ELR (cell line): ENCODE measurements around the gene MYH6.

Source experiments
- DNase-seq: peaks from one replicate; pipeline ENCODE4 v3.0.0-alpha.2; 2015; ENCODE audit warnings: low read depth

The MYH6 gene

GRCh38 chr14:23355871-23356435 lies 52.1 kb downstream of the MYH6 start:
- DNase-seq = no peak

DNA sequence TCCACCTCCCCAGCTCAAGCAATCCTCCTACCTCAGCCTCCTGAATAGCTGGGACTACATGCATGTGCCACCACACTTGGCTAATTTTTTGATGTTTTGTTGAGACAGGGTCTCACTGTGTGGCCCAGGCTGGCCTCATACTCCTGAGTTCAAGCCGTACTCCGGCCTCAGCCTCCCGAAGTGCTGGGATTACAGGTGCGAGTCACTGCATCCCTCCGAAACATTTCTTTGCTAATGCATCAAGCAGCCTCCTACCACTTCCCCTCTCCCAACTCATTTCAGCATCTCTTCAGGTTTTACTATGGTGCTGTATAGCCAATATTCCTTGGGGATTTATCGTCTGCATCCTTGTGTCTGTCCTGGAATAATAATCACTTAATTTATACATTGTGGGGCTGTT lies 53.1 kb downstream of the MYH6 start:
- no peak for DNase-seq

- DNase-seq = no peak
Measured at GRCh38 chr14:23353433-23353780, 54.7 kb downstream of the MYH6 start.

- DNase-seq = peak; percentile 80
Measured at GRCh38 chr14:23352506-23353432, 55.3 kb downstream of the MYH6 start, which contains the start of gene SLC22A17. SLC22A17 (minus strand) TSS chr14:23352887.

- no peak for DNase-seq
Measured at GRCh38 chr14:23351681-23352505, 56.2 kb downstream of the MYH6 start.

DNA sequence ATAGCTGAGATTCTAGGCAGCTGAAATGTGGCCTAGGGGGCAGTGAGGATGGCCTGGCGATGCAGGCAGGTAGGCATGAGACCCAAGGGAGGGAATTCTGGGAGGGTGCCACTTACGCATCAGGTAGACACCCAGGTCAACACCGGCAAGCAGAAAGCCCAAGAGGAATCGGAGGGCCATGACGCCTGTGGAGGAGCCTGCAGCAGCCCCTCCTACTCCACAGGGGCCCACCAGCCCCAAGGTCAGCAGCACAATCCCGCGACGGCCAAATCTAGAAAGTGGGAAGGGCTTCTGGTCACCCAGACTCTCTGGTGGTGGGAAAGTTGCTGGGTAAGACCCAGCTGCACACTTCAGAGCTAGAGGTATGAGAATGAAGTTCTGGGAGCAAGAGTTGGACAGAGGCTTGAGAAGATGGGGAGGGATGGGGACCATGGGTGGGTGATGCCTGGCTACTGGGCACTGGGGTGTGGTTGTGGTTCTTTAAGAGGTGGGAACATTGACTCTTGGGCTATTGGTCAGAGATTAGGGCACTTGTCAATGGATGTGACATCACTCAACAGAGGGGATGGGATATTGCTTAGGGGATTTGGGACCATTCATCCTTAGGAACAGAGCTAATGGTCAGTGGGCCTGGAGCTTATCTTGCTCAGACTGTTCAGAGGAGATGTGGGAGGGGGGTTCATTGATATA lies 58.8 kb downstream of the MYH6 start:
- DNase-seq = no peak

DNA sequence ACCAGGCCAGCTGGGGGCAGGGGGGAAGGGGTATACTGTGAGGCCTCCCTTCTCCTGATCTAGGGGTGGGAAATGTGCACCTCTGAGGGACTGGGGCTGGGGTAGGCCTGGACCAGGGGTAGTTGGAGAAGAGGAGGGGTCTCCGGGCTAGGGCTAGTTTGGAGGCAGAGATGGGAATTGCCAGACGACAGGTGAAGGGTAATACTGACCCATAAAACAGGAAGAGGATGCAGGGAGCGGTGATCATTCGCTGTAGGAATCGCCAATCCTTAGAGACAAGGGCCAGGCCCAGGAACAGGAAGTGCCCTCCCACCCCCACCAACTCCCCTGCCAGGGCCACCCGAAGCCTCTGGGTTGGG lies 59.8 kb downstream of the MYH6 start:
- no peak for DNase-seq

DNA sequence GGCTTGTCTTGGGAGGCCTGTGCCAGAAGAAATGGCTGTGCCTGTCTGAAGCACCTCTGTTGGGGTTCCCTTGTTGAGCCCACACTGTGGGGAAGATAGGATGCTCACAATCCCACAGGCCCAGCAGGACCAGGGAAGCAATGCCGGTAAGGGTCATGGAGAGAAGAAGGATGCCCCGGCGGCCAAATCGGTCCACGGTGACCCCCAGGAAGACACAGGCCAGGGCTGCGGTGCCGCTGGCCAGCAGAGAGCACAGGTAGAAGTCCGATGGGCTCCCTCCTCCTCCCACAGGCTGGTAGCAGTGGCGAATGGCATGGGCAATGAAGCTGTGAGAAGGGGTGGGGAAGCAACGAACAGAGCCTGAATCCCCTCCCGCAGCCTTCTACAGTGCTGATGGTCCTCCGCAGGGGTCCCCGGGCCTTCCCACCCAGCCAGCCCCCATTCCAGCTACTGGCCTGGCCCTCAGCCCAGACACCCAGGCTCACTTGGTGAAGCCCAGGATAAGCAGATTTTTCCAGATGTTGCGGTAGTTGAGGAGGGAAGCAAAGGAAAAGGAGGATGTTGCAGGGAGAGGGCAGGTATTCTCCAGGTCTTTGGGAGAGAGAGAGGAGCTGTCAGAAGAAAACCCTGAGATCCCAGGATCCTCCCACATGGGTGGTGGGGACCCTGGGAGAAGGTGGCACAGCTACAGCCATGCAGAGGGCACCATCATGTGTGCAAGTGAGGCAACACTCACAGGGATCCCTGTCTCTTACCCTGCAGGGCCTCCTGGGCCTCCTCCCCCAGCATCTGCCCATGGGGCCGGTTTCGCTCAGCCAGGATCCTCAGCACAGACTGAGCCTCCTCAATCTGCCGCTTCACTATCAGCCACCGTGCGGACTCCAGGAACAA lies 60.4 kb downstream of the MYH6 start:
- no peak for DNase-seq

DNA sequence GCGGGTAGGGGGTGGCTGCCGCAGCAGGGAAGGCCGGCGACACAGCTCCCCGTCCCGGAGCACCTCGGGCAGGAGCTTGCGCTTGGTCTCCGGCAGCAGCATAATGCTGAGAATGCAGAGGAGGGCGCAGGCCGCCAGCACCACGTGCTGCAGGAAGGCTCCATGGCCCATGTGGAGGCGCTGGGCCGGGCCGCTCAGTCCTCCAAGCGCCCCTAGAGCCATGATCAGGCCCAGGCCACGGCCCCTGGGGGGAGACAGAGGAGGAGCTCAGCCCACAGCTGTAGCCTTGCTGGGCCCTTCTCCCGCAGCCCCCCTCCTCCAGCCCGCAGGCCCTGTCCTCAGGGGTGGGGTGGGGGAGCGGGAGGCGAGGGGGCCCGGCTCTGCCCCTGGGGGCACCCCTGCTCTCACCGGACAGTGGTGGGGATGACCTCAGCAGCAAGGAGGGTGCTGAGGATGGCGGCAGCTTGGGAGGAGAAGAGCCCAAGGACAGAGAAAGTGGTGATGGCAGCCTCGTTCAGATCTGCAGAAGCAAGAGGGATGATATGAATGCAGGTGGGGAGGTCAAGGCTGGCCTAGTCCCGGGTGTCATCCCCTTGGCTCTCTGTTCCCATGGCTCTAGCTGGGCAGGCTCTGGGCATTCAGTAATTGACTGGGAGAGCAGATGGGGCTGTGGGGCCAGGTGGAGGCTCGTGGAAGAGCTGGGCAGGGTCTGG lies 61.2 kb downstream of the MYH6 start:
- DNase-seq = no peak

- DNase-seq = no peak
Measured at GRCh38 chr14:23345987-23346692, 61.9 kb downstream of the MYH6 start.

- no peak for DNase-seq
Measured at GRCh38 chr14:23344481-23344880, 63.6 kb downstream of the MYH6 start.

- DNase-seq = no peak
Measured at GRCh38 chr14:23339506-23340268, 68.4 kb downstream of the MYH6 start.

DNA sequence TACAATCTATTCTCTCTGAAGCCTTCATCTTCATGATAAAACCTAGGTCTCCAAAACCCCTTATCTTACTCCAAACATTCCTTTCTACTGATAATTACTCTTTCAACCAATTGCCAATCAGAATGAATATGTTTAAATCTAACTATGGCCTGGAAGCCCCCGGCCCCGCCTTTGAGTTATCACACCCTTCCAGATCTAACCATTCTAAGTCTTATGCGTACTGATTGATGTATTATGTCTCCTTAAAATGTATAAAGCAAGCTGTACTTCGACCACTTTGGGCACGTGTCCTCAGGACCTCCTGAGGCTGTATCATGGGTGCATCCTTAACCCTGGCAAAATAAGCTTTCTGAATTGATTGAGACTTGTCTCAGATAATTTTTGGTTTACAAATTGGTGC lies 72.5 kb downstream of the MYH6 start:
- no peak for DNase-seq
